ENCODE results near the gene TRMT2A. TPM values are rescaled to one million over a fixed set of nuclear protein-coding genes. Genes with fewer than 3 reads are reported as not detected.

TRMT2A gene
- total RNA-seq, 2 experiments from 2014 or later = 98.1 to 140 TPM

DNA sequence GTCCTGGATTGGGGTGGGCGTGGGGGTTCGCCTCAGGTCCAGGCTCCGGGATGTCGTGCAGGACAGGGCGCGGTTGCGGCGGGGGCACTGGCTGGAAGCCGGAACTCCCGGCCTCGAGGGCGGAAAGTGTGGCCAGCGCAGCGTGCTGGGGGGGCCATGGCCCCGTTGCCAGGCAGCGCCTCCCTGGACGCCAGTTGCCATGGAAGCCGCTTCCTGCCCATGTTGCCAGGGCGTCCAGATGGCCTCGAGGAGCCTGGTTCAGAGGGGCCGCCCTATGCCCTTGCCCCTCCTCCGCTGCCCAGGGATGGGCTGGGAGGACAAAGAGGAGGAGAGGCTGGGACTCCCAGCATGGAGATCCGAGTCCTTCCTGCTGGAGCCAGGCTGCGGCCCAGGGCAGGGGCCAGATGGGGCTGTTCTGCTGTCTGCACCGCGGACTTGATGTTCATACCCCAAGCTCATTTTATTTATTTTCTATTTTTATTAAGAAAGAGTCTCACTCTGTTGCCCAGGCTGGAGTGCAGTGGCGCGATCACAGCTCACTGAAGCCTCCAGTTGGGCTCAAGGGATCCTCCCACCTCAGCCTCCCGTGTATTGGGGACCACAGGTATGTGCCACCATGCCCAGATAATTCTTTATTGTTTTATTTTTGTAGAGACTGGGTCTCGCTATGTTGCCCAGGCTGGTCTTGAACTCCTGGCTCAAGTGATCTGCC is 38.5 kb upstream of the TRMT2A start:
- Mint-ChIP-seq H3K27me3 (no peaks in the 10 kb centered on the region), H3K36me3 (no peaks in the 10 kb centered on the region), H3K9me3 (ENCODE audit: low read depth) (no peaks in the 10 kb centered on the region), H3K4me1 (no peaks in the 10 kb centered on the region), H3K4me3 (no peak overlapping the region), H3K27ac (no peak overlapping the region)
- DNase-seq (peak; percentile 62), ATAC-seq (peak; percentile 21)
- CTCF ChIA-PET = interaction anchor here (0.7 to 3.0 kb wide), 5 partner anchors 51 to 450 kb away, joined by 3 to 47 read pairs (median 5); no protein-coding TSS in a partner anchor

DNA sequence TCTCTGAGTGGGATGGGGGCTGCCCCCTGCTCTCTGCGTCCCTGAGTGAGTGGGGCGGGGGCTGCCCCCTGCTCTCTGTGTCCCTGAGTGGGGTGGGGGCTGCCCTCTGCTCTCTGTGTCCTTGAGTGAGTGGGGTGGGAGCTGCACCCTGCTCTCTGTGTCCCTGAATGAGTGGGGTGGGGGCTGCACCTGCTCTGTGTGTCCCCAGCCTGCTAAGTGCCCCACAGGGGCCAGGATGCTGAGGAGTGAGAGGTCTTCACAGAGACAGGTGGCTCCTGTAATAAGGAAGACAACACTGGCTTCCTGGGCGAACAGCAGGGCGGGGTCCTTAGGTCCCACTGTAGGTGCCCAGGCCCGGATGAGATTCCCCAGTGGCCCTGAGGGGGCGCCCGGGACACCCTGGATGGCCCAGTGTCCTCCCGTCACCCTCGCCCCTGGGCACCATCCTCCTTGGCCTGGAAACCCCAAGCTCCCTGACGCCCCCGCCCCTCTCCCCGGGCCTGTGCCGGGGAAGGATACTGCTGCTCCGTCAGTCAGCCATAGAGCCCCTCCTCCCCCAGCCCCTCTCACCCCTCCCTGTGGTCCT is 37.7 kb upstream of the TRMT2A start:
- H3K36me3 Mint-ChIP-seq = no peaks in the 10 kb centered on the region
- ATAC-seq (no peak), DNase-seq (no peak)
- no peaks in the 10 kb centered on the region for H3K9me3 Mint-ChIP-seq (ENCODE audit: low read depth)
- no peaks in the 10 kb centered on the region for H3K4me1 Mint-ChIP-seq
- no peak overlapping the region for H3K4me3 Mint-ChIP-seq
- no peaks in the 10 kb centered on the region for H3K27me3 Mint-ChIP-seq
- CTCF ChIA-PET = no interaction called here
- no peak overlapping the region for H3K27ac Mint-ChIP-seq

DNA sequence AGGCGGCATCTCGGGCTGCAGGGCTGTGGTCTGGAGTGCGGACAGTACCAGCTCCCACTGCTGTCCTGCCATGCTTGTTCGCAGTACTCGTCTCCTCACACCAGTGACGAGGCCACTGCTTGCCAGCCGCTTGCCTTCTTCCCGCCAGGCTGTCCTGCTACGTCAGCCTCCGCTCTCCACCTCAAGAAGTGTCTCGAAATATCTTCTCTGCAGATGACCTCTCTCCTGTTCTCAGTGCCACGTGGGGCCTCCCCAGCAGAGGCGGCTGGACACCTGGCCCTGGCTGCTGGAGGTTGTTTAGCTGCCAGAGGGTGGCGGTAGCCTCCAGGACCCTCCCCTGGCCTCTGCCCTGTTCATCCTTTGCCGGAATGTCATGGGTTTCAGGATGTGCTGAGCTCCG is 36.9 kb upstream of the TRMT2A start:
- Mint-ChIP-seq H3K27me3 (no peaks in the 10 kb centered on the region), H3K9me3 (ENCODE audit: low read depth) (no peaks in the 10 kb centered on the region), H3K4me3 (no peak overlapping the region), H3K4me1 (no peaks in the 10 kb centered on the region), H3K27ac (no peak overlapping the region), H3K36me3 (no peaks in the 10 kb centered on the region)
- no peak for DNase-seq
- ATAC-seq = no peak
- CTCF ChIA-PET = no interaction called here

DNA sequence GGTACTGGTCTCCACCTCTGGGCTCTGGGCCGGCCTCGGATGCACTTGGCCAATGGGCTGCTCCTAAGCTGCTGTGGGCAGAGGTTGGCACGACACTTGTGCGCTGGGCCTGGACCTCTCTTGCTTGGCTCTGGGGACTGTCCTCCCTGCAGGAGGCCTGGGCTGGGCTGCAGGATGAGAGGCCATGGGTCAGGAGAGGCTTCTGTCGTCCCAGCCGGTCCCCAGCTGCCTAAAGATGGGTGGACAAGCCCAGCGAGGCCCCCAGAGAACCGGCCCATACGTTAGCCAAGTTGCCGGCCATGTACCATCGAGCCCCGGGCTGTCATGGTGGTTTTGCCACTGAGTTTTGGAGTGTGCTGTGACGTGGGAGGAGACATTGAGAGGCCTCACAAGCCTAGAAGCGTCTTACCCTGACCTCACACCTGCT is 35.5 kb upstream of the TRMT2A start:
- Mint-ChIP-seq H3K4me1 (no peaks in the 10 kb centered on the region), H3K27ac (no peak overlapping the region), H3K4me3 (no peak overlapping the region), H3K9me3 (ENCODE audit: low read depth) (no peaks in the 10 kb centered on the region), H3K36me3 (no peaks in the 10 kb centered on the region), H3K27me3 (no peaks in the 10 kb centered on the region)
- DNase-seq (no peak), ATAC-seq (no peak)
- CTCF ChIA-PET = interaction anchor here (1.5 to 1.7 kb wide), 2 partner anchors 91 to 133 kb away, joined by 3 to 4 read pairs; no protein-coding TSS in a partner anchor

GRCh38 chr22:20151276-20151588 is 34.2 kb upstream of the TRMT2A start:
- no peaks in the 10 kb centered on the region for H3K4me1 Mint-ChIP-seq
- H3K4me3 Mint-ChIP-seq = no peak overlapping the region
- H3K9me3 Mint-ChIP-seq (ENCODE audit: low read depth) = no peaks in the 10 kb centered on the region
- H3K27me3 Mint-ChIP-seq = no peaks in the 10 kb centered on the region
- no peak overlapping the region for H3K27ac Mint-ChIP-seq
- DNase-seq (no peak), ATAC-seq (no peak)
- no peaks in the 10 kb centered on the region for H3K36me3 Mint-ChIP-seq
- CTCF ChIA-PET = interaction anchor here (1.7 kb wide), 1 partner anchor 93 kb away, joined by 3 read pairs; no protein-coding TSS in a partner anchor

GRCh38 chr22:20150381-20151275 is 33.6 kb upstream of the TRMT2A start, which contains the start of gene CCDC188:
TSS of gene CCDC188 (minus strand) at chr22:20151055. CDS start at chr22:20150986, 69 bp downstream.
- Mint-ChIP-seq H3K36me3 (no peaks in the 10 kb centered on the region), H3K9me3 (ENCODE audit: low read depth) (no peaks in the 10 kb centered on the region), H3K27ac (no peak within 1 kb of the TSS), H3K27me3 (no peaks in the 10 kb centered on the region), H3K4me3 (no peak within 1 kb of the TSS), H3K4me1 (no peaks in the 10 kb centered on the region)
- DNase-seq (no peak), ATAC-seq (no peak)
- CTCF ChIA-PET = no interaction called here

DNA sequence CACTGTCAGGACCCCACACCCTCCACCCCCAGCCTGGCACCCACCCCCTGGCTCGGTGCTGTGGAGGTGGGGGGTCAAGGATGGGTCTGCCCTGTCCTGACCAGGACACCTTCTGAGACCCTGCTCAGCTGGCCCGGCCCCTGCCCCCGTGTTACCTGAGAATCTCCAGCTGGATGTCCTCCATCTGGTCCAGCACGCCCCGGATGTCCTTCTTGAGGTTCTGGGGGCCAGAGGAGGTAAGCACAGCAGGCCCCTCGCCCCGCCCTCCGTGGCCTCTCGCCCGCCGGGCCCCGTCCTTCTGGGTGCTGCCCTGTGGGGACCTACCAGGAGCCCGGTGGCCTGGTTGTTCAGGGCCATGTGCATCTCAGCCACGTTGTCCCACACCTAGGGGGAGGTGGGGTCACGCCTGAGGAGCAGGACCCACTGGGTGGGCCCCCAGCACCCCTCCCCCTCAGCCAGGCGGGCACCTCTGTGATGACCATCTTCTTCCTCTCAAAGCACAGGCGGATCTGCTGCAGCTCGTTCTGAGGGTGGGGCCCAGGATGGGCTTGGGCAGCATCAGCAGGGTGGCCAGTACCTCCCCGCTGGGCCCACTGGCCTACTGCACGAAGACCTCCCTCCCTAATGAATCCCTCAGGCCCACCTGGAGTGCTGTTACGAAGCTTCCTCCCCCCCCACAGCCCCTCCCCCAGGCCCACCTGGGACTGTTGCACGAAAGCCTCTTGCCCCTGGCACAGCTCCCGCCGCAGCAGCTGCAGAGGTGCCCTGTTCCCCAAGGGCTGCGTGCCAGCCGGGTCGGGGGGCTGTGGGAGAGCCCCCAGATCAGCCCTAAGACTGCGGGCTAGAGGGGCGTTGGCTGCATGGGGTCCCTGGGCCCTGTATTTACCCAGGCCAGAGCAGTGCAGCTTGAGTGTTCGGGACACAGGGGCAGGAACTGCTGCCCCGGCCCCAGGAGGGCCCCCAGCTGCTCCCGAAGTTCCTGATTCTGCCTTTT is 32.5 kb upstream of the TRMT2A start:
- H3K27ac Mint-ChIP-seq = no peak overlapping the region
- H3K4me1 Mint-ChIP-seq = no peaks in the 10 kb centered on the region
- CTCF ChIA-PET = no interaction called here
- H3K36me3 Mint-ChIP-seq = no peaks in the 10 kb centered on the region
- H3K9me3 Mint-ChIP-seq (ENCODE audit: low read depth) = no peaks in the 10 kb centered on the region
- no peak overlapping the region for H3K4me3 Mint-ChIP-seq
- DNase-seq (no peak), ATAC-seq (no peak)
- no peaks in the 10 kb centered on the region for H3K27me3 Mint-ChIP-seq

- CTCF ChIA-PET = no interaction called here
These were observed 31.4 kb upstream of the TRMT2A start for GRCh38 chr22:20148414-20148813.

GRCh38 chr22:20147237-20147988 is 30.4 kb upstream of the TRMT2A start:
- Mint-ChIP-seq H3K4me3 (no peak overlapping the region), H3K27ac (no peak overlapping the region), H3K27me3 (no peaks in the 10 kb centered on the region), H3K4me1 (no peaks in the 10 kb centered on the region), H3K36me3 (no peaks in the 10 kb centered on the region), H3K9me3 (ENCODE audit: low read depth) (no peaks in the 10 kb centered on the region)
- no peak for DNase-seq
- no peak for ATAC-seq
- CTCF ChIA-PET = interaction anchor here (0.9 kb wide), 1 partner anchor 18 kb away, joined by 3 read pairs; no protein-coding TSS in a partner anchor

More at GRCh38 chr22:20148414-20148813, 31.4 kb upstream of the TRMT2A start:
- no peaks in the 10 kb centered on the region for H3K9me3 Mint-ChIP-seq (ENCODE audit: low read depth)
- no peak overlapping the region for H3K4me3 Mint-ChIP-seq
- H3K27ac Mint-ChIP-seq = no peak overlapping the region
- DNase-seq (no peak), ATAC-seq (no peak)
- no peaks in the 10 kb centered on the region for H3K27me3 Mint-ChIP-seq
- H3K36me3 Mint-ChIP-seq = no peaks in the 10 kb centered on the region
- H3K4me1 Mint-ChIP-seq = no peaks in the 10 kb centered on the region

- no peak overlapping the region for H3K27ac Mint-ChIP-seq
- no peaks in the 10 kb centered on the region for H3K36me3 Mint-ChIP-seq
- no peaks in the 10 kb centered on the region for H3K27me3 Mint-ChIP-seq
- DNase-seq (no peak), ATAC-seq (no peak)
- no peak overlapping the region for H3K4me3 Mint-ChIP-seq
- CTCF ChIA-PET = interaction anchor here (0.9 kb wide), 1 partner anchor 17 kb away, joined by 3 read pairs; no protein-coding TSS in a partner anchor
- no peaks in the 10 kb centered on the region for H3K4me1 Mint-ChIP-seq
- H3K9me3 Mint-ChIP-seq (ENCODE audit: low read depth) = no peaks in the 10 kb centered on the region
These were observed 29.8 kb upstream of the TRMT2A start for GRCh38 chr22:20146777-20147176.

GRCh38 chr22:20145832-20146223 is 28.8 kb upstream of the TRMT2A start:
- ATAC-seq (no peak), DNase-seq (no peak)
- no peaks in the 10 kb centered on the region for H3K27me3 Mint-ChIP-seq
- H3K27ac Mint-ChIP-seq = no peak overlapping the region
- no peaks in the 10 kb centered on the region for H3K36me3 Mint-ChIP-seq
- H3K4me3 Mint-ChIP-seq = no peak overlapping the region
- no peaks in the 10 kb centered on the region for H3K9me3 Mint-ChIP-seq (ENCODE audit: low read depth)
- CTCF ChIA-PET = no interaction called here
- no peaks in the 10 kb centered on the region for H3K4me1 Mint-ChIP-seq

- Mint-ChIP-seq H3K27me3 (no peaks in the 10 kb centered on the region), H3K36me3 (no peaks in the 10 kb centered on the region), H3K9me3 (ENCODE audit: low read depth) (no peaks in the 10 kb centered on the region), H3K4me3 (no peak overlapping the region), H3K27ac (no peak overlapping the region), H3K4me1 (no peaks in the 10 kb centered on the region)
- DNase-seq (no peak), ATAC-seq (no peak)
- CTCF ChIA-PET = no interaction called here
These were observed 28.3 kb upstream of the TRMT2A start for GRCh38 chr22:20145206-20145831.

Measured in activated CD8-positive, alpha-beta memory T cell treated with anti-CD3 and anti-CD28 coated beads, Interleukin-2, amount 10 ng/mL, durations not matched to agents 7 days and 5 days (primary cell).